Stimulated activated CD8-positive, alpha-beta memory T cell treated with anti-CD3 and anti-CD28 coated beads, Interleukin-15, amount 100 ng/mL, for 24 hours (primary cell): ENCODE data around the gene MSI1.

Source experiments
- DNase-seq: peaks from one replicate; pipeline ENCODE4 v3.0.0-alpha.2; 2020; ENCODE audit warnings: low read depth

Gene MSI1

GRCh38 chr12:120368789-120369602 lies at the start of gene MSI1:
Gene MSI1 (minus strand): TSS chr12:120369164. CDS start chr12:120369091, 73 bp downstream.
- DNase-seq: no peak

- DNase-seq: no peak
These were observed 49.1 kb upstream of the MSI1 start for GRCh38 chr12:120417917-120418580.

GRCh38 chr12:120416490-120417216 lies 47.7 kb upstream of the MSI1 start:
- no peak for DNase-seq

- DNase-seq: no peak
These were observed 45.1 kb upstream of the MSI1 start for GRCh38 chr12:120413901-120414695.

GRCh38 chr12:120412421-120412820 lies 43.5 kb upstream of the MSI1 start:
- DNase-seq: no peak

- no peak for DNase-seq
These were observed 39.8 kb upstream of the MSI1 start for GRCh38 chr12:120408771-120409170.

- no peak for DNase-seq
These were observed 37.6 kb upstream of the MSI1 start for GRCh38 chr12:120406553-120406952.

- no peak for DNase-seq
These were observed 37.1 kb upstream of the MSI1 start for GRCh38 chr12:120406069-120406468.

GRCh38 chr12:120404271-120404670 lies 35.3 kb upstream of the MSI1 start:
- DNase-seq: no peak

GRCh38 chr12:120403869-120404268 lies 34.9 kb upstream of the MSI1 start:
- no peak for DNase-seq

GRCh38 chr12:120402217-120402616 lies 33.3 kb upstream of the MSI1 start:
- no peak for DNase-seq

- no peak for DNase-seq
These were observed 30.6 kb upstream of the MSI1 start for GRCh38 chr12:120399531-120399930.

- DNase-seq: no peak
These were observed 29.0 kb upstream of the MSI1 start for GRCh38 chr12:120397824-120398540.

- no peak for DNase-seq
These were observed 25.8 kb upstream of the MSI1 start for GRCh38 chr12:120394483-120395367.

GRCh38 chr12:120390540-120391120 lies 21.7 kb upstream of the MSI1 start:
- no peak for DNase-seq

GRCh38 chr12:120388691-120389481 lies 19.9 kb upstream of the MSI1 start:
- no peak for DNase-seq

- no peak for DNase-seq
These were observed 12.9 kb upstream of the MSI1 start for GRCh38 chr12:120381752-120382419.

GRCh38 chr12:120378036-120378435 lies 9.1 kb upstream of the MSI1 start:
- no peak for DNase-seq

- DNase-seq: no peak
These were observed 8.6 kb upstream of the MSI1 start for GRCh38 chr12:120377611-120378010.
